GM18499 (cell line): ENCODE data around the gene WDR70.
"Not testable (repeated sequence)": the region's sequence is repeated elsewhere in the genome, so short reads cannot be mapped to it uniquely, and the experiment has no call there.

Source experiments
- ATAC-seq: cut with Tn5 transposase; IDR thresholded peaks from one replicate; pipeline ENCODE4 v1.9.1; 2021; ENCODE audit warnings: moderate number of reproducible peaks; ENCODE audit not compliant: insufficient read depth, unreplicated experiment

The WDR70 gene

GRCh38 chr5:37622354-37622753 lies 243.2 kb downstream of the WDR70 start:
- not testable (repeated sequence) for ATAC-seq

- ATAC-seq, result no peak
Observed at GRCh38 chr5:37626266-37626665, 247.1 kb downstream of the WDR70 start.

GRCh38 chr5:37628876-37629275 lies 249.8 kb downstream of the WDR70 start:
- no peak for ATAC-seq

GRCh38 chr5:37631939-37632338 lies 252.8 kb downstream of the WDR70 start:
- no peak for ATAC-seq

GRCh38 chr5:37637165-37637845 lies 258.2 kb downstream of the WDR70 start:
- no peak for ATAC-seq

- ATAC-seq, result no peak
Observed at GRCh38 chr5:37638897-37639296, 259.8 kb downstream of the WDR70 start.

- ATAC-seq, result no peak
Observed at GRCh38 chr5:37640088-37640487, 261.0 kb downstream of the WDR70 start.

GRCh38 chr5:37641933-37642332 lies 262.8 kb downstream of the WDR70 start:
- no peak for ATAC-seq

- ATAC-seq, result no peak
Observed at GRCh38 chr5:37645707-37646106, 266.6 kb downstream of the WDR70 start.

- not testable (repeated sequence) for ATAC-seq
Observed at GRCh38 chr5:37654566-37654965, 275.4 kb downstream of the WDR70 start.

- ATAC-seq, result no peak
Observed at GRCh38 chr5:37657046-37657445, 277.9 kb downstream of the WDR70 start.

GRCh38 chr5:37658440-37658839 lies 279.3 kb downstream of the WDR70 start:
- no peak for ATAC-seq

- ATAC-seq, result no peak
Observed at GRCh38 chr5:37660319-37660718, 281.2 kb downstream of the WDR70 start.

GRCh38 chr5:37661227-37661920 lies 282.3 kb downstream of the WDR70 start:
- ATAC-seq, result no peak

GRCh38 chr5:37661951-37662350 lies 282.8 kb downstream of the WDR70 start:
- ATAC-seq, result no peak

- no peak for ATAC-seq
Observed at GRCh38 chr5:37662362-37662761, 283.2 kb downstream of the WDR70 start.

- no peak for ATAC-seq
Observed at GRCh38 chr5:37662789-37663485, 283.8 kb downstream of the WDR70 start.

- no peak for ATAC-seq
Observed at GRCh38 chr5:37663538-37663937, 284.4 kb downstream of the WDR70 start.

GRCh38 chr5:37664551-37664950 lies 285.4 kb downstream of the WDR70 start:
- ATAC-seq, result no peak

GRCh38 chr5:37665272-37665671 lies 286.2 kb downstream of the WDR70 start:
- no peak for ATAC-seq

GRCh38 chr5:37665889-37666288 lies 286.8 kb downstream of the WDR70 start:
- ATAC-seq, result no peak
